Measurements from ENCODE around the gene CAPN1. TPM values are rescaled to one million over a fixed set of nuclear protein-coding genes. Genes with fewer than 3 reads are reported as not detected.

Gene CAPN1
- total RNA-seq, 1 donor from 2014 or later: 24.3 TPM

GRCh38 chr11:65151331-65151899 lies 30.3 kb upstream of the CAPN1 start:
- Mint-ChIP-seq H3K27ac (no peak overlapping the region), H3K4me3 (no peak overlapping the region), H3K4me1 (peaks cover 9% of the 10 kb centered on the region), H3K9me3 (peaks cover 7% of the 10 kb centered on the region), H3K36me3 (no peaks in the 10 kb centered on the region), H3K27me3 (ENCODE audit: insufficient read depth, low read depth) (peaks cover 5% of the 10 kb centered on the region)
- H3K4me2 ChIP-seq: no peak overlapping the region
- H3K4me3 ChIP-seq: no peak overlapping the region
- H3K4me1 ChIP-seq: no peaks in the 10 kb centered on the region
- no peak overlapping the region for H2AFZ ChIP-seq (replicated peaks)
- H3K79me2 ChIP-seq (ENCODE audit: low read depth): no peaks in the 10 kb centered on the region
- H3K36me3 ChIP-seq: no peaks in the 10 kb centered on the region
- no peaks in the 10 kb centered on the region for H4K20me1 ChIP-seq (ENCODE audit: low read depth)
- no peaks in the 10 kb centered on the region for H3K9me3 ChIP-seq (ENCODE audit: low read depth)
- H3K27ac ChIP-seq: no peak overlapping the region
- DNase-seq (ENCODE audit: low spot score): no peak
- no peaks in the 10 kb centered on the region for H3F3A ChIP-seq (ENCODE audit: low read depth)
- TF ChIP-seq CTCF (IDR thresholded peaks at IDR 0.05) (no peak), EZH2 (IDR thresholded peaks at IDR 0.05) (no peak), EZH2phosphoT487 (IDR thresholded peaks at IDR 0.05) (no peak)
- no peak overlapping the region for H3K9ac ChIP-seq
- H3K27me3 ChIP-seq: no peaks in the 10 kb centered on the region

GRCh38 chr11:65152122-65152521 lies 29.6 kb upstream of the CAPN1 start:
- Histone ChIP-seq H3K36me3 (no peaks in the 10 kb centered on the region), H3K79me2 (ENCODE audit: low read depth) (no peaks in the 10 kb centered on the region), H3F3A (ENCODE audit: low read depth) (no peaks in the 10 kb centered on the region), H2AFZ (replicated peaks) (no peak overlapping the region), H3K27ac (no peak overlapping the region), H4K20me1 (ENCODE audit: low read depth) (no peaks in the 10 kb centered on the region), H3K4me1 (no peaks in the 10 kb centered on the region), H3K4me2 (no peak overlapping the region), H3K4me3 (no peak overlapping the region), H3K9me3 (ENCODE audit: low read depth) (no peaks in the 10 kb centered on the region), H3K27me3 (no peaks in the 10 kb centered on the region), H3K9ac (no peak overlapping the region)
- H3K27ac Mint-ChIP-seq: no peak overlapping the region
- H3K9me3 Mint-ChIP-seq: peaks cover 5% of the 10 kb centered on the region
- H3K36me3 Mint-ChIP-seq: no peaks in the 10 kb centered on the region
- peaks cover 5% of the 10 kb centered on the region for H3K27me3 Mint-ChIP-seq (ENCODE audit: insufficient read depth, low read depth)
- DNase-seq (ENCODE audit: low spot score): no peak
- peaks cover 9% of the 10 kb centered on the region for H3K4me1 Mint-ChIP-seq
- TF ChIP-seq CTCF (IDR thresholded peaks at IDR 0.05) (no peak), EZH2phosphoT487 (IDR thresholded peaks at IDR 0.05) (no peak), EZH2 (IDR thresholded peaks at IDR 0.05) (no peak)
- no peak overlapping the region for H3K4me3 Mint-ChIP-seq

GRCh38 chr11:65156256-65156655 lies 25.5 kb upstream of the CAPN1 start:
- no peak overlapping the region for H3K4me3 Mint-ChIP-seq
- H3K4me1 ChIP-seq: no peaks in the 10 kb centered on the region

More at GRCh38 chr11:65156256-65156655, 25.5 kb upstream of the CAPN1 start:
- Histone ChIP-seq H3K27me3 (no peaks in the 10 kb centered on the region), H3K9me3 (ENCODE audit: low read depth) (no peaks in the 10 kb centered on the region), H3F3A (ENCODE audit: low read depth) (no peaks in the 10 kb centered on the region), H3K36me3 (no peaks in the 10 kb centered on the region), H3K9ac (no peak overlapping the region), H3K79me2 (ENCODE audit: low read depth) (no peaks in the 10 kb centered on the region), H3K27ac (no peak overlapping the region), H3K4me2 (no peak overlapping the region), H2AFZ (replicated peaks) (no peak overlapping the region), H4K20me1 (ENCODE audit: low read depth) (no peaks in the 10 kb centered on the region), H3K4me3 (no peak overlapping the region)
- Mint-ChIP-seq H3K9me3 (no peaks in the 10 kb centered on the region), H3K27me3 (ENCODE audit: insufficient read depth, low read depth) (no peaks in the 10 kb centered on the region), H3K36me3 (no peaks in the 10 kb centered on the region), H3K27ac (no peak overlapping the region), H3K4me1 (no peaks in the 10 kb centered on the region)
- TF ChIP-seq EZH2 (IDR thresholded peaks at IDR 0.05) (no peak), EZH2phosphoT487 (IDR thresholded peaks at IDR 0.05) (no peak), CTCF (IDR thresholded peaks at IDR 0.05) (no peak)
- no peak for DNase-seq (ENCODE audit: low spot score)
